ENCODE results near the gene MAF. TPM values are rescaled to one million over a fixed set of nuclear protein-coding genes. Genes with fewer than 3 reads are reported as not detected.

Gene MAF
- total RNA-seq, 1 donor, result 24.1 TPM

- TF ChIP-seq CTCF (IDR thresholded peaks at IDR 0.05; ENCODE audit: insufficient read depth, low read length), result no peak
- H3K4me3 ChIP-seq (ENCODE audit: low read depth, low read length), result peak overlapping the region; percentile 48
- no peak for DNase-seq (ENCODE audit: low read depth)
Observed at GRCh38 chr16:79599837-79600637, 500 bp downstream of the MAF start.

GRCh38 chr16:79599256-79599836, 1.2 kb downstream of the MAF start:
- DNase-seq (ENCODE audit: low read depth), result no peak
- peak overlapping the region; percentile 10 for H3K4me3 ChIP-seq (ENCODE audit: low read depth, low read length)
- no peak for TF ChIP-seq CTCF (IDR thresholded peaks at IDR 0.05; ENCODE audit: insufficient read depth, low read length)

DNA sequence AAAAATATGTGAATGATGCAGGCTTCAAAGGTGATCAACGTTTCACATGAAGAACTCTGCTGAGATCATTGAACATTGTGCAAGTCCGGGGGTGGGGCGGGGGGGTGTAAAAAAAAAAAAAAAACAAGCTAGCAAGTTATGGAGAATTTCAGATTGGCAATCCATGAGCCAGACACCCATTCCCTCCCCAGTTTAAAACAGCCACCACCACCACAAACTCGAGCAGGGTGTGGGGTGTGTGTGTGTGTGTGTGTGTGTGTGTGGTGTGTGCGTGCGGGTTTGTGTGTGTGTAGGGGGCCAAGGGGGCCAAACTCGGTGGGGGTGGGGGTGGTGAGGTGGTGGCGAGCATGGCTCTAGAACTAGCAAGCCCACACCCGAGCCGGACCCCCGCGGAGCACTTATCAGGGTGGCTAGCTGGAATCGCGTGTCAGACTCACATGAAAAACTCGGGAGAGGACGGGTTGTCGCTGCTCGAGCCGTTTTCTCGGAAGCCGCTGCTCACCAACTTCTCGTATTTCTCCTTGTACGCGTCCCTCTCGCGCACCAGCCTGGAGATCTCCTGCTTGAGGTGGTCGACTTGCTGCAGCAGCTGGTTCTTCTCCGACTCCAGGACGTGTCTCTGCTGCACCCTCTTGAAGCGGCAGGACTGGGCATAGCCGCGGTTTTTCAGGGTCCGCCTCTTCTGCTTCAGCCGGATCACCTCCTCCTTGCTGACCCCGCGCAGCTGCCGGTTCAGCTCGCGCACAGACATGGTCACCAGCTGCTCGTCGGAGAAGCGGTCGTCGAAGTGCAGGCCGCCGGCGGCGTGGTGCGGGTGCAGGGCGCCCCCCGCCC, 2.0 kb downstream of the MAF start:
- TF ChIP-seq CTCF (IDR thresholded peaks at IDR 0.05; ENCODE audit: insufficient read depth, low read length), result no peak
- no peak for DNase-seq (ENCODE audit: low read depth)
- H3K4me3 ChIP-seq (ENCODE audit: low read depth, low read length), result peak overlapping the region; percentile 13

- no peak overlapping the region for H3K4me3 ChIP-seq (ENCODE audit: low read depth, low read length)
- no peak for TF ChIP-seq CTCF (IDR thresholded peaks at IDR 0.05; ENCODE audit: insufficient read depth, low read length)
- DNase-seq (ENCODE audit: low read depth), result no peak
Observed at GRCh38 chr16:79598063-79598347, 2.5 kb downstream of the MAF start.

GRCh38 chr16:79597277-79598062, 3.1 kb downstream of the MAF start:
- DNase-seq (ENCODE audit: low read depth), result no peak
- H3K4me3 ChIP-seq (ENCODE audit: low read depth, low read length), result no peak overlapping the region
- no peak for TF ChIP-seq CTCF (IDR thresholded peaks at IDR 0.05; ENCODE audit: insufficient read depth, low read length)

- TF ChIP-seq CTCF (IDR thresholded peaks at IDR 0.05; ENCODE audit: insufficient read depth, low read length), result no peak
- DNase-seq (ENCODE audit: low read depth), result no peak
- H3K4me3 ChIP-seq (ENCODE audit: low read depth, low read length), result no peak overlapping the region
Observed at GRCh38 chr16:79595931-79596450, 4.5 kb downstream of the MAF start.
